Caco-2 (cell line): ENCODE data around the gene MPDZ. TPM values are rescaled to one million over a fixed set of nuclear protein-coding genes. Genes with fewer than 3 reads are reported as not detected.

ENCODE experiments used
- BruUV-seq: library from RNA; stranded (reverse); fragments of 400-500 nt; replicated peaks from 2 replicates; lab custom pipeline; 2021; lab: Mats Ljungman, UMichigan
- CTCF ChIA-PET: fragments of 300-600 bp; sonication (Branson Sonifier 250); formaldehyde crosslinking; loops from one replicate; lab custom pipeline; 2022; ENCODE audit warnings: antibody characterized with exemption; lab: Charles Lee
- POLR2A ChIA-PET: fragments of 300-600 bp; sonication (Branson Sonifier 250); formaldehyde crosslinking; loops from one replicate; lab custom pipeline; 2022; ENCODE audit warnings: antibody characterized with exemption; lab: Charles Lee
- DNase-seq, 2 experiments: peaks; one replicate each; pipeline versions ENCODE4 v3.0.0 to v3.0.0-alpha.2; 2020 to 2022
- H3K27me3 ChIP-seq: replicated peaks from 2 replicates; pipeline ENCODE4 v1.6.0; 2011; ENCODE audit warnings: low read length; ENCODE audit not compliant: control insufficient read depth, insufficient read depth
- H3K36me3 ChIP-seq: 2 replicates; pipeline ENCODE4 v1.5.1; 2011; ENCODE audit warnings: low read length; ENCODE audit not compliant: control insufficient read depth, insufficient read depth
- H3K4me1 ChIP-seq: fragments of 250-450 bp; sonication (Bioruptor Pico); 2 replicates; pipeline ENCODE4 v1.5.1; 2020; ENCODE audit warnings: mild to moderate bottlenecking
- H3K4me3 ChIP-seq: 2 replicates; pipeline ENCODE4 v1.5.1; 2011; ENCODE audit warnings: low read depth, mild to moderate bottlenecking, control low read depth, low read length
- H3K9me3 ChIP-seq: fragments of 250-450 bp; sonication (Bioruptor Pico); 2 replicates; pipeline ENCODE4 v1.5.1; 2020; ENCODE audit warnings: mild to moderate bottlenecking, moderate library complexity
- H3K27ac Mint-ChIP-seq: one replicate; pipeline ENCODE4 v1.8.0; 2022; ENCODE audit warnings: mixed read lengths; ENCODE audit not compliant: unreplicated experiment
- H3K27me3 Mint-ChIP-seq: one replicate; pipeline ENCODE4 v1.8.0; 2022; ENCODE audit warnings: mixed read lengths; ENCODE audit not compliant: insufficient read depth, unreplicated experiment
- H3K36me3 Mint-ChIP-seq: one replicate; pipeline ENCODE4 v1.8.0; 2022; ENCODE audit warnings: mild to moderate bottlenecking, mixed read lengths; ENCODE audit not compliant: insufficient read depth, unreplicated experiment
- H3K4me1 Mint-ChIP-seq: one replicate; pipeline ENCODE4 v1.8.0; 2022; ENCODE audit warnings: low read depth, mixed read lengths; ENCODE audit not compliant: unreplicated experiment
- H3K4me3 Mint-ChIP-seq: one replicate; pipeline ENCODE4 v1.8.0; 2022; ENCODE audit warnings: mild to moderate bottlenecking, moderate library complexity, mixed read lengths; ENCODE audit not compliant: unreplicated experiment
- H3K9me3 Mint-ChIP-seq: one replicate; pipeline ENCODE4 v1.8.0; 2022; ENCODE audit warnings: mixed read lengths; ENCODE audit not compliant: unreplicated experiment
- intact Hi-C: fragments of 100-400 bp; cut with micrococcal nuclease; formaldehyde crosslinking; loops from one replicate; pipeline ENCODE4 v1.10.0; 2022; ENCODE audit not compliant: unreplicated experiment
- total RNA-seq: library from RNA; stranded (reverse); gene quantifications from 2 replicates; pipeline ENCODE4 v1.2.3, GENCODE V29; 2022
- TF ChIP-seq, protein P1 (sequence below), 2 experiments: fragments of 200-600 bp in 1 of 2; IDR thresholded peaks; 1 replicate in 1 of 2; 2 replicates in 1 of 2; pipeline versions ENCODE4 v1.5.1 to v1.8.0; 2011 to 2022; ENCODE audit warnings: antibody characterized with exemption in 1 of 2, control low read depth in 1 of 2, inconsistent platforms in 1 of 2, low read depth in 1 of 2, low read length in 1 of 2, mild to moderate bottlenecking in 1 of 2, moderate library complexity in 1 of 2; ENCODE audit not compliant: insufficient read depth in 1 of 2, severe bottlenecking in 1 of 2, unreplicated experiment in 1 of 2

The MPDZ gene
- total RNA-seq, 1 experiment from 2014 or later = not detected

DNA sequence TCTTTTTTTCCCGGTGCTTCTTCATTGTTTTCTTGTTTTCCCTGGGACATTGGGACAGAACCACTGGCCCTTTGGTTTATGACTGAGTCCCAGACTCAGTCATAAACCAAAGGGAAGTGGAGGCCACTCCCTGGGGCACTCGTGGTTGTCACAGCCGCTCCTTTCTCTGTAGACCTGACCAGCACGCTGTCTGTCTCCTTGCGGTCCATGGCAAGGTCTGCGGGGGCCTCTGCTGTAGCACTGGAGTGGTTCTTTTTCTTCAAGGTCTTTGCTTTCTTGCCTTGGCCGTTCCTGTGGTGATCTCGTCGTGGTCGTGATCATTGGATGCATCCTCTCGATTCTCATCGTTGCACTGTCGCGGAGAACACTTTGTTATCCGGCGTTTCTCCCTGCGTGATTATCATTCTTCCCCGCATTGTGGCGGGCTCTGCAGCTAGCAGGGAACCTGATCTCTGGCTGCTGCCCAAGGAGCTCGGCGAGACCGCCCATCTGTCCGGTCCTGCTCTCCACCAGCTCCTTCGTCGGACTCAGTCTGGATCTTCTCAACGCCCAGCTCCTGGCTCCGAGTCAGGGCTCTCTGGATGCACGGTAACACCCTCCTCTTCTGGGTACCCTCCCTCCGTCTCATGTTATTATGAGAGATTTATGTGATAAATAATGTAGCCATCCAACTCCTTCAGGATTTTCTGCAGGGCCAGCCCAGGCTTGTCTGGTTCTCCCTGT lies 43.5 kb upstream of the MPDZ start:
- H3K27ac Mint-ChIP-seq = no peak overlapping the region
- DNase-seq = no peak
- BruUV-seq = no TSS peak
- no peaks in the 10 kb centered on the region for H3K4me1 Mint-ChIP-seq
- ChIA-PET POLR2A (no interaction called here), CTCF (no interaction called here)
- H3K27me3 ChIP-seq = no peaks in the 10 kb centered on the region
- H3K36me3 Mint-ChIP-seq = no peaks in the 10 kb centered on the region
- peaks cover 7% of the 10 kb centered on the region for H3K9me3 Mint-ChIP-seq
- H3K36me3 ChIP-seq = no peaks in the 10 kb centered on the region
- no peaks in the 10 kb centered on the region for H3K4me1 ChIP-seq
- H3K27me3 Mint-ChIP-seq = peaks cover 2% of the 10 kb centered on the region
- H3K4me3 Mint-ChIP-seq = no peak overlapping the region
- no peaks in the 10 kb centered on the region for H3K9me3 ChIP-seq
- H3K4me3 ChIP-seq = no peak overlapping the region
- TF ChIP-seq, protein P1, sequence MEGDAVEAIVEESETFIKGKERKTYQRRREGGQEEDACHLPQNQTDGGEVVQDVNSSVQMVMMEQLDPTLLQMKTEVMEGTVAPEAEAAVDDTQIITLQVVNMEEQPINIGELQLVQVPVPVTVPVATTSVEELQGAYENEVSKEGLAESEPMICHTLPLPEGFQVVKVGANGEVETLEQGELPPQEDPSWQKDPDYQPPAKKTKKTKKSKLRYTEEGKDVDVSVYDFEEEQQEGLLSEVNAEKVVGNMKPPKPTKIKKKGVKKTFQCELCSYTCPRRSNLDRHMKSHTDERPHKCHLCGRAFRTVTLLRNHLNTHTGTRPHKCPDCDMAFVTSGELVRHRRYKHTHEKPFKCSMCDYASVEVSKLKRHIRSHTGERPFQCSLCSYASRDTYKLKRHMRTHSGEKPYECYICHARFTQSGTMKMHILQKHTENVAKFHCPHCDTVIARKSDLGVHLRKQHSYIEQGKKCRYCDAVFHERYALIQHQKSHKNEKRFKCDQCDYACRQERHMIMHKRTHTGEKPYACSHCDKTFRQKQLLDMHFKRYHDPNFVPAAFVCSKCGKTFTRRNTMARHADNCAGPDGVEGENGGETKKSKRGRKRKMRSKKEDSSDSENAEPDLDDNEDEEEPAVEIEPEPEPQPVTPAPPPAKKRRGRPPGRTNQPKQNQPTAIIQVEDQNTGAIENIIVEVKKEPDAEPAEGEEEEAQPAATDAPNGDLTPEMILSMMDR (IDR thresholded peaks at IDR 0.05; ENCODE audit: insufficient read depth in 1 of 2, low read depth in 1 of 2, low read length in 1 of 2, severe bottlenecking in 1 of 2, unreplicated experiment in 1 of 2) = no peak
- intact Hi-C loops = no loop called here

- Mint-ChIP-seq H3K27ac (no peak overlapping the region), H3K36me3 (no peaks in the 10 kb centered on the region), H3K9me3 (peaks cover 19% of the 10 kb centered on the region), H3K4me3 (no peak overlapping the region), H3K27me3 (no peaks in the 10 kb centered on the region), H3K4me1 (no peaks in the 10 kb centered on the region)
- Histone ChIP-seq H3K4me3 (no peak overlapping the region), H3K27me3 (no peaks in the 10 kb centered on the region), H3K4me1 (no peaks in the 10 kb centered on the region), H3K36me3 (no peaks in the 10 kb centered on the region), H3K9me3 (no peaks in the 10 kb centered on the region)
- intact Hi-C loops = no loop called here
- CTCF ChIA-PET = no interaction called here
- TF ChIP-seq, protein P1 (IDR thresholded peaks at IDR 0.05; ENCODE audit: insufficient read depth in 1 of 2, low read depth in 1 of 2, low read length in 1 of 2, severe bottlenecking in 1 of 2, unreplicated experiment in 1 of 2) = no peak
- BruUV-seq = no TSS peak
- POLR2A ChIA-PET = no interaction called here
- DNase-seq = no peak
Measured at GRCh38 chr9:13318027-13318426, 38.5 kb upstream of the MPDZ start.

- ChIA-PET CTCF (no interaction called here), POLR2A (no interaction called here)
- Mint-ChIP-seq H3K27ac (no peak overlapping the region), H3K36me3 (no peaks in the 10 kb centered on the region), H3K4me3 (no peak overlapping the region), H3K4me1 (no peaks in the 10 kb centered on the region), H3K9me3 (peaks cover 17% of the 10 kb centered on the region), H3K27me3 (no peaks in the 10 kb centered on the region)
- H3K36me3 ChIP-seq = no peaks in the 10 kb centered on the region
- H3K4me3 ChIP-seq = no peak overlapping the region
- no TSS peak for BruUV-seq
- no peak for DNase-seq
- 0 out of 2 replicates have a peak, but pooled peaks cover 2% of the 10 kb centered on the region for H3K9me3 ChIP-seq
- no peaks in the 10 kb centered on the region for H3K4me1 ChIP-seq
- intact Hi-C loops = no loop called here
- TF ChIP-seq, protein P1 (IDR thresholded peaks at IDR 0.05; ENCODE audit: insufficient read depth in 1 of 2, low read depth in 1 of 2, low read length in 1 of 2, severe bottlenecking in 1 of 2, unreplicated experiment in 1 of 2) = no peak
- no peaks in the 10 kb centered on the region for H3K27me3 ChIP-seq
Measured at GRCh38 chr9:13296972-13297371, 17.5 kb upstream of the MPDZ start.
